NK-92 treated with Interleukin-12 subunit alpha and Interleukin-12 subunit beta, amount 100 ng/mL, for 24 hours (cell line): ENCODE results near the gene C11orf98.
"Not testable (repeated sequence)": the region's sequence is repeated elsewhere in the genome, so short reads cannot be mapped to it uniquely, and the experiment has no call there.

Source experiments
- DNase-seq: peaks from one replicate; lab custom pipeline; 2025; lab: John Stamatoyannopoulos, UW

The C11orf98 gene

DNA sequence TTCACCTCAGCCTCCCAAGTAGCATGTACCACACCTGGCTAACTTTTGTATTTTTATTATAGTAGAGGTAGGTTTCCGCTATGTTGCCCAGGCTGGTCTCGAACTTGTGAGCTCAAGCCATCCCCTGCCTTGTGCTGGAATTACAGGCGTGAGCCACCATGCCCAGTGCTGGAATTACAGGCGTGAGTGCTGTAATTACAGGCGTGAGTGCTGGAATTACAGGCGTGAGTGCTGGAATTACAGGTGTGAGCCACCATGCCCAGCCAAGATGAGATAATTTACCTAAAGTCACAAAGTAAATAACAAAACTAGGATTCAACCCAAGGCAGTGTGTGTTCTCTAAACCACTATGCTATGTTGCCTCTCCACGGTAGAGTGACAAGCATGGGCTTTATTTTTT, 17.5 kb upstream of the C11orf98 start:
- DNase-seq = no peak

DNA sequence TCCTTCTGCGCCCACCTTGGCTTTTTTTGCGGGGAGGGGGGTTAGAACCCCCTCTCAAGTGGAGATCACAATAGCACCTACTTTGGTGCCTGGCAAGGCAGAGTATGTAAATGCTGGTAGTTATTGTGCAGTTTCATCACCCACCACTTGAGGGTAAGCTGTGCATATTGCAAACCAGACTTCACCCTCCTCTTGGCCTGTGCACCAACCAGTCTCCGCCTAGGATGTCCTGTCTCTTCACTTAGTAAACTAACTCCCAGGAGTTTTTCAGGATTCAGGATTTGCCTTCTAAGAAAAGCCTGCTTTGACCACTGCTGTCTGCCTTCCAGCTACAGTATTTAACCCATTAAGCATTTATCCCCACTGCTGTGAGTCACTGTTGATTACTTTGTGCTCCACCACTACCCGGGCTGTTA, 15.8 kb upstream of the C11orf98 start:
- DNase-seq = no peak

DNA sequence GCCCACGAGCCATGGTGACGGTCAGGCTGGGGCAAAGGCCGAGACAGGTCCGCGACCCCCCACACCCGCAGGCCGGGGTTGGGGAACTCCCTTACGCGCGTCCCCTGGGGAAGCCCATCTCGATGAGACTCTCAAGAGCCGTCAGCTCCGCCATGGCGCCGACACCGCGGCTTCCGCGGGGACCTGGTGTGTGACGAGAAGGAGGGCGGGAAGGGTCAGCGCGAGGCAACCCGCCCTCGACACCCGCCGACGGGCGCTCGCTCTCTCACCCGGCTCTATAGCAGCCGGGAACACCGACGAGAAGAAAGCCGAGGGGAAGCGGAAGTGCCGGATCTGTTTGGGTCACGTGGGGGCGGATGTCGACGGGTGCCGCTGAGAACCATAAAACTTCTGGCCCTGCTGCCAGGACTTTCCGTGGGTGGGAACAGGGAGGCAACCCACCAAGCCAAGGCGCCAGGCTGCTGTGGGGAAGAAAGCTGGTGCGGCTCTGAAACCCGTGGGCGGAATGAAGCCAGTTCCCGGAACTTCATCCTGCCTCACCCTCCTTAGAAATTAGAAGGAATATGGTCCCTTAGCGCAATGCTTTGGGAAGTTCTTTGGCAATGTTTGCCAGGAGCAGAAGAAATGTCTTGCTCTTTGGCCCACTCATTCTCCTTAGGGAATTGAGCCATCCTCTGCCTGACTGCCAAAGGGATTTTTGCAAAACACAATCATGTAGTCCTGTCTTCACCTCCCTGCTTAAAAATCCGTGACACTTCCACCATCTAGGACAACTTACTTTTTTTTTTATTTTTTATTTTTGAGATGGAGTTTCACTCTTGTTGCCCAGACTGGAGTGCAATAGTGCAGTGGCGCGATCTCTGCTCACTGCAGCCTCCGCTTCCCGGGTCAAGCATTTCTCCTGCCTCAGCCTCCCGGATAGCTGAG, 14.0 kb upstream of the C11orf98 start, which contains the start of gene UBXN1:
Gene UBXN1, minus strand, starts transcription at position 304 of the 927 bp plus-strand sequence. Its CDS starts 150 bp downstream, at position 154.
- DNase-seq = peak; percentile 72

DNA sequence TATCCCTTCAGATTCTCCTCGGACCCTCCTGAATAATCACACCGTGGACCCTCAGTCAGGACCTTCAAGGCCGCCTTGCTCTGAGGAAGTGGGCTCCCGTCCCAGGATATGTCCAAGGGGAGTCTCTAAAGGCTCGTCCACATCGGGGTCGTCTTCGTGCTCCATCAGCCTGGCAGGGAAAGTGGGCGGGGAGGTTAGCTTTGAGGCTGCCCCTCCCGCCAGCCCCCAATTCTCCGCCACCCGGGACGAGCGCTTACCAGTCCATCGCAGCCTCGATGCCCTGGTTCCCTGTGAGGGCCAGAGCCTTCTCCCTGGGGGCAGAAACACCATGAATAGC, 13.4 kb upstream of the C11orf98 start:
- no peak for DNase-seq

DNA sequence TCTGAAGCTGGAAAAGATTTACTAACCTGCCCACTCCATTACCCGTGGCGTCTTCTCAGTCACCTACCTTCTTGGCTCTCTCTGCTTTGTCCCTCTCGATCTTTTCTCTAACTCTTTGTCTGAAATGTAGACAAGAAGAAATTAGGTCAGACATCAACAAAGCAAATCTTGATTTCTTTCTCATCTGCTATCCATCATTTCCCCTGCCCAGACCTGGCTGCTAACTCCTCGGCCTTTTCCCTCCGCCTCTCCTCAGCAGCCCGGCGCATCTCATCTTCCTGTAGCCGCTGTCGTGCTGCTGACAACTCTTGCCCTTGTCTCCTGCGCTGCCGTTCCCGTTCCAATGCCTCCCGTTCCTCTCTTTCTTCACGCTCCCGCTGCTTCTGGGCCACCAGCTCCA, 12.7 kb upstream of the C11orf98 start:
- no peak for DNase-seq

DNA sequence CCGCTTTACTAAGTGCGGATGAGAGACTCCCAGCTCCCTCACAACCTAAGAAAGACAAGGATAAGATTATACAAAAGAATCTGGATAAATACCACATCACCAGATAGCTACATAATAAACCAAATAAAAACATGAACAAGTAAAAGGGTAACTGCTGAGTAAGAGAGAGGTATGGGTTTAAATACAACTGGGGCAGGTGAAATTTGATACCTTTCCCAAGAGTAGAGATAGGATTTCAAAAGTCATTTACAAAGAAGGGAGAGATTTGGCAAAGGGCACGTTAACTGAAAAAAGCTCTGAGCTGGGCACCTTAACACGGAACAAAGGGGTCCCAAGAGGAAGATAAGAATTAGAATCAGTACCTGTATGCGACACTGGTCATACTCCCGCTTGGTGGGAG, 12.1 kb upstream of the C11orf98 start:
- no peak for DNase-seq

DNA sequence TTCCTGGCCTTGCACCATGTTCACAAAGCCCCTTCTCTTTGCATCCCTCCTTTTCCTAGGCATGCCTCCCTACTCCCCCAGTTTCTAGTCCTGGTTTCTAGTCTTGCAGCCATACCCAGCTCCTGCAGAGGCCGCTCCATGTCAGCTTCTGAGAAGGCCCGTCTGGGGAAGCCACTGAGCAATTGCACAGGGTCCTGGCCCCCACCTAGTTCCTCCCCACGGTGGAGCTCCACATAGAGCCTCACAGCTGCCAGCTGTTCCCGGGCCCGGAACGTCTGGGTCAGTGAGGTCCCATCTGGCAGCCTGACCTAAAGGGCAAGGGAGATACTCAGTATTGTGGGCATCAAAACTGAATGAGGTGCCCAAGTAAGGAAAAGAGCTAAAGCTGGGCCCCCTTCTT, 11.7 kb upstream of the C11orf98 start:
- DNase-seq = no peak

DNA sequence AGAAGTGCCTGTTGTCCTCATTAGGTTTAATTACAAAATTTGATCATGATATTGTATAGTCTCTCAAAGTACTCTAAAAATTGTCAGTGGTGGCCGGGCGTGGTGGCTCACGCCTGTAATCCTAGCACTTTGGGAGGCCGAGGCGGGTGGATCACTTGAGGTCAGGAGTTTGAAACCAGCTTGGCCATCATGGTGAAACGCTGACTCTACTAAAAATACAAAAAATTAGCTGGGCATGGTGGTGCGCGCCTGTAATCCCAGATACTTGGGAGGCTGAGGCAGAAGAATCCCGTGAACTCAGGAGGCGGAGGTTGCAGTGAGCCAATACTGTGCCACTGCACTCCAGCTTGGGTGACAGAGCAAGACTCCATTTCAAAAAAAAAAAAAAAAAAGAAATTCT, 10.4 kb upstream of the C11orf98 start:
- DNase-seq = not testable (repeated sequence)

DNA sequence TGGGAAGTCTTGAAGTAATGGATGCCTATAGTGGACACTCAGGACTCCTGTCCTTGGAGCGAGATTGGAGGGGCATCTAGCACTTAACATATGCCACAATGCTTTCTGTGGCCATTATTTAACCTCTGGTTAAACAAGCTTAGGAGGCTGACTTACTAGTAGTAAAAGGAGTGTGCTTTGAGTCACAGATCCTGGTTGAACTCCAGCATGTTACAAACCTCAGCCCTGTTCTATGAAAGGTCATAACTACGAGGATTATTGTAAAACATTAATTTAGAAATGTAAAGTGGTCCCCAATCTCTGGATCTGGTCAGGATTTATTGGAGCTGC, 8.2 kb upstream of the C11orf98 start:
- DNase-seq = no peak

DNA sequence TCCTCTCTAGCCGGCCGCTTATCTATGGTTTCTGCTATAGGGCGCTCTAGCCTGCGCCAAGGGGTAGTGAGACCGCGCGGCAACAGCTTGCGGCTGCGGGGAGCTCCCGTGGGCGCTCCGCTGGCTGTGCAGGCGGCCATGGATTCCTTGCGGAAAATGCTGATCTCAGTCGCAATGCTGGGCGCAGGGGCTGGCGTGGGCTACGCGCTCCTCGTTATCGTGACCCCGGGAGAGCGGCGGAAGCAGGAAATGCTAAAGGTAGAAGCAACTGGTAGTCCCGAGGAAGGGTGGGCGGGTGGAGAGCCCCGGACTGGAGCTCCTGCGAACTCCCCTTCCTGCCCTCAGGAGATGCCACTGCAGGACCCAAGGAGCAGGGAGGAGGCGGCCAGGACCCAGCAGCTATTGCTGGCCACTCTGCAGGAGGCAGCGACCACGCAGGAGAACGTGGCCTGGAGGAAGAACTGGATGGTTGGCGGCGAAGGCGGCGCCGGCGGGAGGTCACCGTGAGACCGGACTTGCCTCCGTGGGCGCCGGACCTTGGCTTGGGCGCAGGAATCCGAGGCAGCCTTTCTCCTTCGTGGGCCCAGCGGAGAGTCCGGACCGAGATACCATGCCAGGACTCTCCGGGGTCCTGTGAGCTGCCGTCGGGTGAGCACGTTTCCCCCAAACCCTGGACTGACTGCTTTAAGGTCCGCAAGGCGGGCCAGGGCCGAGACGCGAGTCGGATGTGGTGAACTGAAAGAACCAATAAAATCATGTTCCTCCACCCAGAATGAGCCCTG, 6.8 kb upstream of the C11orf98 start, which contains the start of the genes LBHD1 and UQCC3:
Gene LBHD1, minus strand, starts transcription at position 660 of the 782 bp plus-strand sequence. CDS start 2,236 bp downstream, outside the sequence.
Gene UQCC3, plus strand, starts transcription at position 66 of the 782 bp plus-strand sequence. Its CDS starts 73 bp downstream, at position 139.
- DNase-seq = peak; percentile 85

DNA sequence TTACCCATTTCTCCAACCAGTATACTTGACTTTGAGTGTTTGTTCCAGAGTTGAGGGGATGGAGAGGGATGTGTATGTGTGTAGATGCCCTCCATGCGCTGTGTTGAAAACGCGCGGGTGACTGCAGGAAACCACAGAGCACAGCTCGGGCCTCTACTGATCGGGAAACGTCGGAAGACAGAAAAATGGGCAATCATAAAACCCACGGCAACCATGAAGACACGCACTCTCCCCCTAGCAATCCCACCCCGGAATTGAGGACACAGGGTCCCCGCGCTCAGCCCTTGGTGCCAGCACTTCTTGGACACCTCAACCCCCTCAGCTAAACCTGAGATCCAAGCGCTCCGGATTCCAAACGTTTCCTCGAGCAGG, 6.2 kb upstream of the C11orf98 start:
- no peak for DNase-seq

DNA sequence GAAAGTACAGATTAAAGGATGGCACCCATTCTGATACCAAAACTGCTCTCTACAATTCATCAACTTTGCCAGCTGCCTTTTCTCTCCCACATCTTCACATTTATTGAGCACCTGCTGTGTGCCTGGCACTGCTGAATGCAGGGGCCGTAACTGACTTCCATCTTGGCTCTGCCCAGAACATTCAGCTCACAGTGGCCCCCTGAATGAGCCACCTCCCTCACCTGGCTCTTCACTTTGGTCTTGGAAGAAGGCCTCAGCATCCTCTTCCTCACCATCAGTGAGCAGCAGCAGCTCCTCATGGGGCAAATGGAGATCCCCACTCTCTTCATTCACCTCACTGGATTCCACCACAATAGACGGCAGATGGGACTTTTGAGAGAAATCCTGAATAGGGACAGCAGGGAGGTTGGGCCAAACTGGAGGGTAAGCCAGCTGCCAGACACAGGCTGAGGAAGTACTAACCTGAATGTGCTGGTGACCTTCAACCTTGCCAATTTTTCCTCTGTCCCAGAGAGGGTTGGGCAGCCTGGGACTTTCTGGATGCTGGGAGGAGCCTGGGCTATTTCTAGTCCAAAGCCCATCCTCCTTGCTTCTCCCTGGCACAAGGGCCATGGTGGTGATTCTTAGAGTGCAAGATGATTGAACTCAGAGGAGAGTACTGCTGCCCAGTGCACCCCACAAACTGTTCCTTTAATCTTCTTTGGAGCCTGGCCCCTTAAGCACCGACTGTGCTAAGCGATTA, 4.6 kb upstream of the C11orf98 start:
- no peak for DNase-seq

DNA sequence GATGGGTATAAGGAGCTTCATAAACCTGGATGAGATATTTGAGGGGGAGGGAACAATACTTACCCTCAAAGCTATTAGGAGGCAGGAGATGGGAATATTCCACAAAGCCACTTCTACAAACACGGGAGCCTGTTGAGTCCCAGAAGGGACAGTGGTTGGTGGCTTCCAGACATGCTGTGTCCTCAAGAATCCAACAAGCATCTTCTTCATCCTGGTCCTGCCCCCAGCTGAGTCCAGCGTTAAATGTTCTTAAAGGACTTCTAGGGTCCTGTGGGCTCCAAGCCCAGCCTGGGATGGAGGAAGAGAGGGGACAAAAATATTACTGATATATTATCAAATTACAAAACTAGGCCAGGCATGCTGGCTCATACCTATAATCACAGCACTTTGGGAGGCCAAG, 2.5 kb upstream of the C11orf98 start:
- DNase-seq = no peak

DNA sequence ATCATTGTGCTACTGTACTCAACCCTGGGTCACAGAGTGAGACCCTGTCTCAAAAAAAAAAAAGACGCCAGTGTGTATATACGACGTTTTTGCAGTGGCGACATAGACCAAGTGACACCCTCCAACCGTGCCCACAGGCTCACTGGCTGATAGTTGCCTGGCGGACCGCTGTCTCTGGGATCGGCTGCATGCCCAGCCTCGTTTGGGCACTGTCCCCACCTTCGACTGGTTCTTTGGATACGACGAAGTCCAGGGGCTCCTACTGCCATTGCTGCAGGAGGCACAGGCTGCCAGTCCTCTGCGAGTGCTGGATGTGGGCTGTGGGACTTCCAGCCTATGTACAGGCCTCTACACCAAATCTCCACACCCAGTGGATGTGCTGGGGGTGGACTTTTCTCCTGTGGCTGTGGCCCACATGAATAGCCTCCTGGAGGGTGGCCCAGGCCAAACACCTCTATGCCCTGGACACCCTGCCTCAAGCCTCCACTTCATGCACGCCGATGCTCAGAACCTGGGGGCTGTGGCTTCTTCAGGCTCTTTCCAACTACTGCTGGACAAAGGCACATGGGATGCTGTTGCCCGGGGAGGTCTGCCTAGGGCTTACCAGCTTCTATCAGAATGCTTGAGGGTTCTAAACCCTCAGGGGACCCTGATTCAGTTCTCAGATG, 1.4 kb upstream of the C11orf98 start:
- DNase-seq = no peak

DNA sequence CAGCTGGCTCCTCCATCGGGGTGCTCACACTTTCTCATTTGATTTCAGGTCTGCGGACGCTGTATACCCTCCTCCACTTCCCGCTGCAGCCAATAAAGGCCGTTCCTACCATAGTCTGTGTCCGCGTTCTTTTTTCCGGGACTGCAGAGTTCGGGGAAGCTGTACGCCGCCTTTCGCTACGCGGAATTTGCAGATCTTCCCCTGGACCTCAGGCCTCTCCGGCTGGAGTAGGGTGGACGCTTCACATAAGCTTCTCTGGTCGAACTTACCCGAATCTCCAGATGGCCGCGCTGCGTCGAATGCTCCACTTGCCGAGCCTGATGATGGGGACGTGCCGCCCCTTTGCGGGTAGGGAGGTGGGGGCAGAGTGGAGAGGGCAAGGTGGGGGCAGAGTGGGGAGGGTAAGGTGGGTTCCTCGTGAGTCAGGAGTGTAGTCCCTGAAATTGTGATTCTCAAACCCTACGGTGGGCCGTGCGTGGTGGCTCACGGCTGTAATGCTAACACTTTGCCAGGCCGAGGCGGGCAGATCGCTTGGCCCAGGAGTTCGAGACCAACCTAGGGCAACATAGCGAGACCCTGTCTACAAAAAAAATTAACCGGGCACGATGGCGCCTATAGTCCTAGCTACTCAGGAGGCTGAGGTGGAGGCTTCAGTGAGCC, 719 bp upstream of the C11orf98 start:
- DNase-seq = peak; percentile 56

DNA sequence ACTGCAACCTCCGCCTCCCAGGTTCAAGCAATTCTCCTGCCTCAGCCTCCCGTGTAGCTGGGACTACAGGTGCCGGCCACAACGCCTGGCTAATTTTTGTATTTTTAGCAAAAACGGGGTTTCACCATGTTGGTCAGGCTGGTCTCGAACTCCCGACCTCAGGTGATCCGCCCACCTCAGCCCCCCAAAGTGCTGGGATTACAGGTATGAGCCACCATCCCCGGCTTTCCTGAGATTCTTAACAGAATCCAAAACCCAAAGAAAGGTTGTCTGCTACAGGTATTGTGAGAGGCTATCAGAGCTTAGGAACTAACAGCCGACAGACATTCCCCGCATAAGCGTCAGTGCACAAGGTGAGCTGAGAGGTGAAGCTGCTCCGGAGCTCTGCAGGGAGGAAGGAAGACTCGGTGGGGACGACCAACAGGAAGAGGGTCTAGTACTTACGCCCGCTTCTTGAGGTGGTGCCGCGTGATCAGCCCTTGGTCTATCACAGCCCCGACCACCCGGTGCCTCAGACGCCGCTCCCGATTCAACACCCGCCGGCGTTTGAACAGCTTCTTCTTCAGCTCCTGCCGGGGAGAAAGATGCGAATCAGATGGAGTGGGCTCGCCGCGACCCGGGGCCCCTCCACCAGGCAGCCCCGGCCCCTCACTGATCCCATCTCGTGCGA, 470 bp downstream of the C11orf98 start:
- peak; percentile 67 for DNase-seq

DNA sequence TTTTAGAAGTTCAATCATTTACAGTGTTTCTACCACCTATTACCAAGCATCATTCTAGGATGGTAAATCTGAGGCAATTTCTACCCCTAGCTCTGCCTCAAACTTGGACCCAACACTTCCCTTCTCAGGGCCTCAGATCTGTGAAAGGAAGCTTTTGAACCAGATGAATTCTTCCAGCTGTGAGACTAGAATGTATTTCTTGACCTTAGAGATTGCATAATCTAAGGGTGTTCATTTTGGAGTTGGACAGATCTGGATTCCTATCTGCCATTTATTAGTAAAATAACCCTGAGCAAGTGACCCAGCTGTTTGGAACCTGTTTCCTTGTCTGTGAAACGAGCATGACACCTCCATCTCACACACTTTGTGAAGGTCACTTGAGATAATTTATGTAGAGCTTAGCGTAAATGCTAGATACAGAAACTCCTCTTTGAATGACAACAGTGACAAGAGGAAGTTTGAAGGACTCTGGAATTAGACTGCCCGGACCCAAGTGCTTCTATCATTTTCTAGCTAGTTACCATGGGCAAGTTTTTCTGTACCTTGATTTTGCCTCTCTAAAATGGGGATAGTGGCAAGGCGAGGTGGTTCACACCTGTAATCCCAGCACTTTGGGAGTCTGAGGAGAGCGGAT, 8.1 kb downstream of the C11orf98 start:
- no peak for DNase-seq

DNA sequence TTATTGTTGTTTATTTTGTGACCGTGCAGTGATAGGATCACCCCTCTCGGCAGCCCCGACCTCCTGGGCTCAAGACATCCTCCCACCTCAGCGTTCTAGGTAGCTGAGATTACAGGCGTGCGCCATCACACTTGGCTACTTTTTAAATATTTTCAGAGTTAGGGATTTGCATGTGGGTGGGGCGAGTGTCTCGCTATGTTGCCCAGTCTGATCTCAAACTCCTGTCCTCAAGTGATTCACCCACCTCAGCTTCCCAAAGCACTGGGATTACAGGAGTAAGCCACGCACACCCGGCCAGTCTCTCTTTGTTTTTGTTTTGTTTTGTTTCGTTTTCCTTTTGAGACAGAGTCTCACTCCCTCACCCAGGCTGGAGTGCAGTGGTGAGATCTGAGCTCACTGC, 10.7 kb downstream of the C11orf98 start:
- DNase-seq = no peak

DNA sequence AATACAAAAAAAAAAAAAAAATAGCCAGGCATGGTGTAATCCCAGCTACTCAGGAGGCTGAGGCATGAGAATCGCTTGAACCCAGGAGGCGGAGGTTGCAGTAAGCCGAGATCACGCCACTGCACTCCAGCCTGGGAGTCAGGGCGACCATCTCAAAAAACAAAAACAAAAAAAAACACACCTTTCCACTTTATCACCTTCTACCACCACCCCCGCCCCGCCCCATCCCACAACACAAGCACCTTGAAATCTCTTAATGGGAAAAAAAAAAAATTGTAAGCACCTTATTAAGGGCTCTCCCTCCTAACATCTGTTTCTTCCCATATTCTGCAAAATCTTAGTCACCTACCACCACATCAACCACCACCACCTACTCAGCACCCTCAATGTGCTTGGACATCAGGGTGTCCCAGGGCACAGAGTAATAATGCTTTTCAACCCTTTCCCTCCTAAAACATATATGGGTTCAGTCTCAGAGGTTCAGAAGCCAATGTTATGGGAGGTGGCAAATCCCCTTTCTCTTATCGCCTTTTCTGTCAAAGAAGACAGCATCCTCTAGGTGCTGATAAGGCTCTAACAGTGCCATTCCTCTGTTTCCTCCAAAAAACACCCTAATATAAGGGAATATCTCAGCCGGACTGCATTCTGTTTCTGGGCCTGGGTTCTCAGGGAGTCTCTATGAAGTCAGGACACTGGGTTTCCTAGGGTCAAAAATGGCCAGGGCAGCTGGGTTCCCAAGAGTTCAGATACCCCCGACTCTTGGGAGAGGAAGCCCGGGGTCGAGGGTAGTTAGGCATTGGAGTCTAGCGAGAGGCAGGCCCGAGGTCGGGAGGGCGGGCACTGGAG, 12.6 kb downstream of the C11orf98 start:
- peak; percentile 57 for DNase-seq
